Mesendoderm (in vitro differentiated cells): ENCODE results near the gene KRTDAP.

Experiments
- DNase-seq: peaks from one replicate; pipeline ENCODE4 v3.0.0; 2013
- H2AK5ac ChIP-seq: 2 replicates; pipeline ENCODE4 v1.6.1; 2013; ENCODE audit warnings: low read length, inconsistent platforms
- H2BK120ac ChIP-seq: 2 replicates; pipeline ENCODE4 v1.6.1; 2013; ENCODE audit warnings: low read depth, mild to moderate bottlenecking, low read length, moderate library complexity, mixed read lengths
- H2BK15ac ChIP-seq: replicated peaks from 2 replicates; pipeline ENCODE4 v1.6.1; 2013; ENCODE audit warnings: low read depth, mild to moderate bottlenecking, moderate library complexity
- H2BK5ac ChIP-seq: 2 replicates; pipeline ENCODE4 v1.6.1; 2013; ENCODE audit warnings: low read length, inconsistent platforms
- H3K18ac ChIP-seq: 2 replicates; pipeline ENCODE4 v1.6.1; 2013; ENCODE audit warnings: mild to moderate bottlenecking, low read length, mixed read lengths
- H3K23ac ChIP-seq: one replicate; pipeline ENCODE4 v1.6.1; 2013; ENCODE audit warnings: low read length
- H3K27ac ChIP-seq: 2 replicates; pipeline ENCODE4 v1.5.1; 2013; ENCODE audit warnings: low read depth, mild to moderate bottlenecking, inconsistent platforms, low read length, moderate library complexity
- H3K27me3 ChIP-seq: 2 replicates; pipeline ENCODE4 v1.6.1; 2013; ENCODE audit warnings: low read length, control low read depth, mild to moderate bottlenecking, inconsistent platforms; ENCODE audit not compliant: insufficient read depth, poor library complexity
- H3K36me3 ChIP-seq: 2 replicates; pipeline ENCODE4 v1.6.1; 2013; ENCODE audit warnings: low read length, inconsistent platforms; ENCODE audit not compliant: control insufficient read depth, insufficient read depth
- H3K4ac ChIP-seq: one replicate; pipeline ENCODE4 v1.6.1; 2013; ENCODE audit warnings: low read depth, mild to moderate bottlenecking, low read length, moderate library complexity
- H3K4me1 ChIP-seq: 2 replicates; pipeline ENCODE4 v1.6.1; 2013; ENCODE audit warnings: low read depth, low read length, inconsistent platforms; ENCODE audit not compliant: control insufficient read depth
- H3K4me2 ChIP-seq: 2 replicates; pipeline ENCODE4 v1.6.1; 2013; ENCODE audit warnings: low read length
- H3K4me3 ChIP-seq: 2 replicates; pipeline ENCODE4 v1.5.1; 2013; ENCODE audit warnings: mild to moderate bottlenecking, low read length
- H3K56ac ChIP-seq: one replicate; pipeline ENCODE4 v1.6.1; 2013; ENCODE audit warnings: low read length
- H3K79me1 ChIP-seq: 2 replicates; pipeline ENCODE4 v1.6.1; 2013; ENCODE audit warnings: low read length, inconsistent platforms
- H3K79me2 ChIP-seq: 2 replicates; pipeline ENCODE4 v1.6.1; 2013; ENCODE audit warnings: mild to moderate bottlenecking, low read length; ENCODE audit not compliant: control insufficient read depth, insufficient read depth
- H3K9ac ChIP-seq: 2 replicates; pipeline ENCODE4 v1.6.1; 2013; ENCODE audit warnings: low read length, inconsistent platforms
- H4K5ac ChIP-seq: one replicate; pipeline ENCODE4 v1.6.1; 2013; ENCODE audit warnings: low read length
- H4K8ac ChIP-seq: one replicate; pipeline ENCODE4 v1.6.1; 2013; ENCODE audit warnings: low read depth, mild to moderate bottlenecking, control low read depth, low read length, moderate library complexity
- WGBS: extraction: QIAGEN DNeasy Blood & Tissue Kit; methylation state at CpG from one replicate; pipeline ENCODE4 v1.1.7; 2013; ENCODE audit warnings: low lambda C conversion rate, missing lambda C conversion rate; ENCODE audit not compliant: insufficient coverage; ENCODE audit errors: extremely low coverage; 5-methylcytosine and 5-hydroxymethylcytosine counted together

KRTDAP gene

DNA sequence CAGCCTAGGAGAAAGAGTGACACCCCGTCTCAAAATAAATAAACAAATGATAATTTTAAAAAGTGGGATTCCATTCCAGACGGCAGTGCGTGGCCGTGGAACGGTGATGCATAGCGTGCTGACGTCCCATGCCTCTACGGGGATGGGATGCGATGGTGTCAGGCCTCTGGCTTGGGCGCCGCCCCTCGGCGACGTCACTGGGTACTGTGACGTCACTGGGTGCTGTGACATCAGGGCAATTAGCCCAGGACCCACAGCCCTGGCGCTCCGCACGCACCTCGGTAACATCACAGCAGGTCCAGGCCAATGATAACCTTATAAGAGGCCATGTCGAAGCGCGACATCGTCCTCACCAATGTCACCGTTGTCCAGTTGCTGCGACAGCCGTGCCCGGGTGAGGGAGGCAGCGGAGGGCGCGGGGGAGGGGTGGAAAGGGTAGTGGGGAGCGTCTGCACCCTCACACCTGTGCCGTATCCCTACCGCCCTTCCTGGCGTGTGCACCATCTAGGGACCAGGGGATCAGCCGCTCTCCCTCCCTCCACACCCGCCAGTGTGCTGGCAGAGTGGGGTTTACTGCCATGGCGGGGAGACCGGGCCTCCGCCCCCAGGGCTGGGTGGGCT is 43.0 kb upstream of the KRTDAP start, which contains the start of gene GAPDHS:
GAPDHS (plus strand) TSS at position 256 of the 621 bp plus-strand sequence; CDS start at position 328, 72 bp downstream.
- Histone ChIP-seq H3K56ac (peak within 1 kb of the TSS; percentile 79), H3K23ac (no peak within 1 kb of the TSS), H3K27me3 (no peaks in the 10 kb centered on the region), H3K4me1 (peaks cover 4% of the 10 kb centered on the region), H3K4ac (no peak within 1 kb of the TSS), H4K8ac (no peak within 1 kb of the TSS), H3K4me2 (peak within 1 kb of the TSS; percentile 60), H3K36me3 (no peaks in the 10 kb centered on the region), H3K4me3 (no peak within 1 kb of the TSS), H2AK5ac (no peak within 1 kb of the TSS), H4K5ac (no peak within 1 kb of the TSS), H3K27ac (no peak within 1 kb of the TSS), H3K18ac (no peak within 1 kb of the TSS), H2BK120ac (no peak within 1 kb of the TSS), H3K9ac (peak within 1 kb of the TSS; percentile 21), H2BK15ac (no peak within 1 kb of the TSS), H2BK5ac (no peak within 1 kb of the TSS), H3K79me2 (no peaks in the 10 kb centered on the region), H3K79me1 (no peaks in the 10 kb centered on the region)
- DNase-seq: peak; percentile 36
- no CpG with 5 or more reads among the region's 39 CpGs for WGBS

DNA sequence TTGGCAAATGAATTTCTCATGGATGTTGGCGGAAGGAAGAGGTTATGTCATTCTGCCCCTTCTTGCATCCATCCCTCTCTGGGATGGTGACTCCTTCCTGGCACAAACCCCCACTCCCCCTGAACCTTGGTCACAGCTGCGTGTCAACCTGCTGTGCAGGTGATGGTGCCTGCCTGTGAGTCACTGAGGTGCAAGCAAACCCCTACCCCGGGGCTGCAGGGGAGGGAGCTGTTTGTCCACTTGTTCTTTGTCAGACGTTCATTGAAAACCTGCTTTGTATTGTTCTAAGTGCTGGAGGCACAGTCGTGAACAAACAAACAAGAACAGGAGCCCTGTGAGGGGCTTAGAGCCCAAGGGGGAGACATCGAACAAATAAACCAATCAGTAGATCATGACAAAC is 41.0 kb upstream of the KRTDAP start:
- Histone ChIP-seq H3K4me3 (no peak overlapping the region), H3K18ac (no peak overlapping the region), H4K5ac (no peak overlapping the region), H3K79me1 (no peaks in the 10 kb centered on the region), H2BK5ac (no peak overlapping the region), H3K4me2 (no peak overlapping the region), H3K27ac (no peak overlapping the region), H3K27me3 (no peaks in the 10 kb centered on the region), H3K4ac (no peak overlapping the region), H2AK5ac (no peak overlapping the region), H3K56ac (no peak overlapping the region), H2BK15ac (no peak overlapping the region), H2BK120ac (no peak overlapping the region), H3K9ac (no peak overlapping the region), H3K23ac (no peak overlapping the region), H3K4me1 (peaks cover 4% of the 10 kb centered on the region), H3K36me3 (no peaks in the 10 kb centered on the region), H4K8ac (no peak overlapping the region), H3K79me2 (no peaks in the 10 kb centered on the region)
- DNase-seq: no peak
- no CpG with 5 or more reads among the region's 6 CpGs for WGBS

- no peak for DNase-seq
- no peak overlapping the region for H3K18ac ChIP-seq
- no peak overlapping the region for H2BK120ac ChIP-seq
- no peak overlapping the region for H2BK15ac ChIP-seq
- no peak overlapping the region for H2BK5ac ChIP-seq
- H3K4me2 ChIP-seq: no peak overlapping the region
- no peak overlapping the region for H3K56ac ChIP-seq
- no peaks in the 10 kb centered on the region for H3K79me1 ChIP-seq
- no peak overlapping the region for H3K4ac ChIP-seq
- H4K5ac ChIP-seq: no peak overlapping the region
- no peak overlapping the region for H3K23ac ChIP-seq
- WGBS: no CpG with 5 or more reads among the region's 19 CpGs
- H3K27ac ChIP-seq: no peak overlapping the region
- H3K27me3 ChIP-seq: no peaks in the 10 kb centered on the region
- no peak overlapping the region for H4K8ac ChIP-seq
- no peaks in the 10 kb centered on the region for H3K79me2 ChIP-seq
- no peak overlapping the region for H3K4me3 ChIP-seq
- peaks cover 4% of the 10 kb centered on the region for H3K4me1 ChIP-seq
- H3K36me3 ChIP-seq: no peaks in the 10 kb centered on the region
- no peak overlapping the region for H2AK5ac ChIP-seq
- no peak overlapping the region for H3K9ac ChIP-seq
Observed at GRCh38 chr19:35529241-35530218, 39.3 kb upstream of the KRTDAP start.

- no peaks in the 10 kb centered on the region for H3K79me2 ChIP-seq
- no CpG with 5 or more reads among the region's 11 CpGs for WGBS
- no peak within 1 kb of the TSS for H4K8ac ChIP-seq
- H3K79me1 ChIP-seq: no peaks in the 10 kb centered on the region
- H3K23ac ChIP-seq: no peak within 1 kb of the TSS
- no peak within 1 kb of the TSS for H4K5ac ChIP-seq
- no peak within 1 kb of the TSS for H3K4ac ChIP-seq
- no peak within 1 kb of the TSS for H3K9ac ChIP-seq
- no peak for DNase-seq
- no peak within 1 kb of the TSS for H3K4me2 ChIP-seq
- peaks cover 3% of the 10 kb centered on the region for H3K4me1 ChIP-seq
- no peaks in the 10 kb centered on the region for H3K27me3 ChIP-seq
- H2BK120ac ChIP-seq: no peak within 1 kb of the TSS
- no peak within 1 kb of the TSS for H3K27ac ChIP-seq
- H3K18ac ChIP-seq: no peak within 1 kb of the TSS
- H3K36me3 ChIP-seq: no peaks in the 10 kb centered on the region
- H2AK5ac ChIP-seq: no peak within 1 kb of the TSS
- no peak within 1 kb of the TSS for H3K56ac ChIP-seq
- H2BK5ac ChIP-seq: no peak within 1 kb of the TSS
- no peak within 1 kb of the TSS for H2BK15ac ChIP-seq
- no peak within 1 kb of the TSS for H3K4me3 ChIP-seq
Observed at GRCh38 chr19:35528218-35529038, 38.2 kb upstream of the KRTDAP start, which contains the start of gene SBSN. Gene SBSN (minus strand): TSS chr19:35528311. CDS start chr19:35528281, 30 bp downstream.

DNA sequence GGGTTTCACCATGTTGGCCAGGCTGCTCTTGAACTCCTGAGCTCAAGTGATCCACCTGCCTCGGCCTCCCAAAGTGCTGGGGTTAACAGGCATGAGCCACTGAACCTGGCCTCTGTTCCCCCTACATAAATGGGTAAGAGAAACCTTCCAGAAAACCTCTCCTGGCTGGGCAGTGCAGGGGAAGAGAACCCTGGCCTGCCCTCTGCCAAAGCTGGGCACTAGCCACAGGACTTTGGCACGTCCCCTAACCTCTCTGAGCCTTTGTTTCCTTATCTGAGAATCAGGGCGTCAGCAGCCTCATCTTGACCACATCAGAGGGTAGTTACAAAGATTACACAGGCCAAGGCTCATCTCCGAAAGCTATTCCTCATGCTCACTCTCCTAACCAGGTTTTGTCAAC is 35.6 kb upstream of the KRTDAP start:
- Histone ChIP-seq H3K4me2 (no peak overlapping the region), H2BK120ac (no peak overlapping the region), H3K18ac (no peak overlapping the region), H3K56ac (no peak overlapping the region), H2BK15ac (no peak overlapping the region), H2AK5ac (no peak overlapping the region), H4K5ac (no peak overlapping the region), H2BK5ac (no peak overlapping the region), H4K8ac (no peak overlapping the region), H3K4me1 (no peaks in the 10 kb centered on the region), H3K79me2 (no peaks in the 10 kb centered on the region), H3K79me1 (no peaks in the 10 kb centered on the region), H3K23ac (no peak overlapping the region), H3K4me3 (no peak overlapping the region), H3K36me3 (no peaks in the 10 kb centered on the region), H3K4ac (no peak overlapping the region), H3K9ac (no peak overlapping the region), H3K27ac (no peak overlapping the region), H3K27me3 (no peaks in the 10 kb centered on the region)
- no CpG with 5 or more reads among the region's 4 CpGs for WGBS
- DNase-seq: no peak
